CD14-positive monocyte (primary cell): Measurements from ENCODE around the gene RBMS3. TPM values are rescaled to one million over a fixed set of nuclear protein-coding genes. Genes with fewer than 3 reads are reported as not detected.

Experiments used
- DNase-seq, 3 donors: peaks; one replicate each; pipeline ENCODE4 v3.0.0-alpha.2; 2011 to 2022
- H2AFZ ChIP-seq: 2 replicates; pipeline ENCODE4 v1.6.0; 2012; ENCODE audit warnings: mild to moderate bottlenecking, low read depth, low read length, inconsistent platforms; ENCODE audit not compliant: insufficient read depth, poor library complexity, severe bottlenecking
- H3K27ac ChIP-seq, 2 donors: 1 replicate in 1 of 2; 2 replicates in 1 of 2; pipeline ENCODE4 v1.5.1; 2012 to 2013; ENCODE audit warnings: low read length in 2 of 2, control low read depth in 1 of 2, inconsistent platforms in 1 of 2, low read depth in 1 of 2, mild to moderate bottlenecking in 1 of 2
- H3K27me3 ChIP-seq, 2 donors: one replicate each; pipeline versions ENCODE4 v1.6.0 to v1.6.1; 2011 to 2013; ENCODE audit warnings: low read length in 2 of 2; ENCODE audit not compliant: control insufficient read depth in 2 of 2, insufficient read depth in 2 of 2
- H3K36me3 ChIP-seq, 2 donors: replicated peaks in 1 of 2; 1 replicate in 1 of 2; 2 replicates in 1 of 2; pipeline versions ENCODE4 v1.5.1 to v1.6.1; 2012 to 2013; ENCODE audit warnings: low read length in 2 of 2, control low read depth in 1 of 2, inconsistent platforms in 1 of 2, mild to moderate bottlenecking in 1 of 2; ENCODE audit not compliant: insufficient read depth in 2 of 2, control insufficient read depth in 1 of 2
- H3K4me1 ChIP-seq, 2 donors: 1 replicate in 1 of 2; 2 replicates in 1 of 2; pipeline versions ENCODE4 v1.5.1 to v1.6.1; 2012 to 2013; ENCODE audit warnings: low read length in 2 of 2, control low read depth in 1 of 2, inconsistent platforms in 1 of 2, mild to moderate bottlenecking in 1 of 2, moderate library complexity in 1 of 2; ENCODE audit not compliant: insufficient read depth in 2 of 2, control insufficient read depth in 1 of 2
- H3K4me2 ChIP-seq: replicated peaks from 2 replicates; pipeline ENCODE3; 2012; ENCODE audit warnings: low read length, moderate library complexity, mild to moderate bottlenecking; ENCODE audit not compliant: poor library complexity, severe bottlenecking; ENCODE audit errors: extremely low read depth
- H3K4me3 ChIP-seq, 3 experiments: fragments of 200-600 bp in 1 of 3; sonication (generic) in 1 of 3; replicated peaks in 1 of 3; 1 replicate in 2 of 3; 2 replicates in 1 of 3; pipeline ENCODE4 v1.5.1; 2011 to 2013; ENCODE audit warnings: low read length in 3 of 3, mild to moderate bottlenecking in 3 of 3, control low read depth in 2 of 3, low read depth in 2 of 3, inconsistent platforms in 1 of 3, moderate library complexity in 1 of 3
- H3K79me2 ChIP-seq: 2 replicates; pipeline ENCODE4 v1.6.0; 2012; ENCODE audit warnings: mild to moderate bottlenecking, control low read depth, inconsistent platforms, low read length, moderate library complexity; ENCODE audit not compliant: insufficient read depth
- H3K9ac ChIP-seq: 2 replicates; pipeline ENCODE4 v1.6.0; 2017; ENCODE audit warnings: low read length, mild to moderate bottlenecking; ENCODE audit not compliant: insufficient read depth, poor library complexity, severe bottlenecking
- H3K9me3 ChIP-seq, 2 donors: replicated peaks in 1 of 2; 1 replicate in 1 of 2; 2 replicates in 1 of 2; pipeline versions ENCODE4 v1.5.1 to v1.6.1; 2012 to 2013; ENCODE audit warnings: low read length in 2 of 2, control low read depth in 1 of 2; ENCODE audit not compliant: control insufficient read depth in 1 of 2, insufficient read depth in 1 of 2
- H4K20me1 ChIP-seq: 2 replicates; pipeline ENCODE4 v1.6.0; 2012; ENCODE audit warnings: mild to moderate bottlenecking, low read length, control low read depth, moderate library complexity; ENCODE audit not compliant: insufficient read depth
- H3K27ac Mint-ChIP-seq, 7 donors: one replicate each; pipeline ENCODE4 v1.8.0; 2020; ENCODE audit warnings: mild to moderate bottlenecking in 7 of 7, mixed read lengths in 7 of 7, moderate library complexity in 6 of 7, inconsistent platforms in 2 of 7
- H3K27me3 Mint-ChIP-seq, 3 donors: one replicate each; pipeline ENCODE4 v1.8.0; 2021 to 2022; ENCODE audit warnings: low read depth in 3 of 3, mild to moderate bottlenecking in 3 of 3, mixed read lengths in 3 of 3, moderate library complexity in 3 of 3, inconsistent platforms in 1 of 3
- H3K36me3 Mint-ChIP-seq, 2 donors: one replicate each; pipeline ENCODE4 v1.8.0; 2020; ENCODE audit warnings: mixed read lengths in 2 of 2, inconsistent platforms in 1 of 2, mild to moderate bottlenecking in 1 of 2
- H3K4me1 Mint-ChIP-seq: one replicate; pipeline ENCODE4 v1.8.0; 2020; ENCODE audit warnings: mild to moderate bottlenecking, mixed read lengths
- H3K4me3 Mint-ChIP-seq, 2 donors: one replicate each; pipeline ENCODE4 v1.8.0; 2020; ENCODE audit warnings: mild to moderate bottlenecking in 2 of 2, mixed read lengths in 2 of 2, moderate library complexity in 1 of 2
- H3K9me3 Mint-ChIP-seq, 7 donors: one replicate each; pipeline ENCODE4 v1.8.0; 2020 to 2022; ENCODE audit warnings: mixed read lengths in 7 of 7, mild to moderate bottlenecking in 6 of 7, moderate library complexity in 6 of 7, inconsistent platforms in 2 of 7
- CTCF ChIP-seq: fragments of 200-600 bp; IDR thresholded peaks from one replicate; pipeline ENCODE4 v1.8.0; 2022; ENCODE audit warnings: antibody characterized with exemption, mild to moderate bottlenecking
- WGBS: methylation state at CpG from one replicate; pipeline ENCODE4 v1.1.5; 2013; ENCODE audit warnings: missing lambda C conversion rate; ENCODE audit not compliant: insufficient coverage; 5-methylcytosine and 5-hydroxymethylcytosine counted together
- intact Hi-C, 2 donors: fragments of 100-400 bp; cut with micrococcal nuclease; formaldehyde crosslinking; loops; one replicate each; pipeline versions ENCODE4 v1.15.0 to v1.15.1; 2023
- polyA plus RNA-seq, 3 donors: library from polyadenylated mRNA; depleted of rRNA in 1 of 3; unstranded in 2 of 3; stranded (reverse) in 1 of 3; fragments of 300-500 nt in 2 of 3; fragments of >200 nt in 1 of 3; fragmentation: Illumina TruSeq in 2 of 3; gene quantifications; 1 replicate in 2 of 3; 2 replicates in 1 of 3; pipeline ENCODE4 v1.2.3, GENCODE V29; 2012 to 2021

Gene RBMS3
- polyA plus RNA-seq, 3 donors: not detected

GRCh38 chr3:29348316-29348715 is 67.4 kb downstream of the RBMS3 start:
- Mint-ChIP-seq H3K4me1 (no peaks in the 10 kb centered on the region), H3K36me3 (no peaks in the 10 kb centered on the region), H3K9me3 (no peaks in the 10 kb centered on the region), H3K4me3 (no peak overlapping the region), H3K27ac (no peak overlapping the region), H3K27me3 (no peaks in the 10 kb centered on the region)
- Histone ChIP-seq H3K27ac (no peak overlapping the region), H2AFZ (no peak overlapping the region), H3K4me3 (no peak overlapping the region), H3K36me3 (no peaks in the 10 kb centered on the region), H3K79me2 (no peaks in the 10 kb centered on the region), H3K4me1 (no peaks in the 10 kb centered on the region), H3K9ac (no peak overlapping the region), H3K27me3 (no peaks in the 10 kb centered on the region), H3K4me2 (no peak overlapping the region), H4K20me1 (no peaks in the 10 kb centered on the region), H3K9me3 (no peaks in the 10 kb centered on the region)
- DNase-seq: no peak
- intact Hi-C loops: no loop called here
- no CpG with 5 or more reads among the region's 4 CpGs for WGBS
- no peak for TF ChIP-seq CTCF

- H2AFZ ChIP-seq: no peak overlapping the region
- no peaks in the 10 kb centered on the region for H3K36me3 Mint-ChIP-seq
- no peaks in the 10 kb centered on the region for H3K27me3 ChIP-seq
- H3K4me3 Mint-ChIP-seq: no peak overlapping the region
- no peak overlapping the region for H3K27ac Mint-ChIP-seq
- WGBS: 100% methylated on average over 1 of the region's 2 CpGs
- H3K9me3 Mint-ChIP-seq: no peaks in the 10 kb centered on the region
- H3K79me2 ChIP-seq: no peaks in the 10 kb centered on the region
- H4K20me1 ChIP-seq: no peaks in the 10 kb centered on the region
- H3K4me3 ChIP-seq: no peak overlapping the region
- H3K27me3 Mint-ChIP-seq: no peaks in the 10 kb centered on the region
- intact Hi-C loops: no loop called here
- no peak for DNase-seq
- no peak overlapping the region for H3K27ac ChIP-seq
- no peaks in the 10 kb centered on the region for H3K4me1 ChIP-seq
- peaks cover 2% of the 10 kb centered on the region for H3K4me1 Mint-ChIP-seq
- no peak for TF ChIP-seq CTCF
- no peak overlapping the region for H3K9ac ChIP-seq
- no peaks in the 10 kb centered on the region for H3K36me3 ChIP-seq
- no peak overlapping the region for H3K4me2 ChIP-seq
- H3K9me3 ChIP-seq: no peaks in the 10 kb centered on the region
These were observed 68.2 kb downstream of the RBMS3 start for GRCh38 chr3:29349049-29349448.
